ENCODE data around the gene CLEC4M.

CLEC4M gene

GRCh38 chr19:7762719-7763293, at the start of gene CLEC4M:
Gene CLEC4M, plus strand, starts transcription at chr19:7763243. Its CDS starts 24 bp downstream, at chr19:7763267.
- in situ Hi-C loops (cut with HindIII; ENCODE audit: low sequenced_read_pairs) = no loop called here

- in situ Hi-C loops (cut with HindIII; ENCODE audit: low sequenced_read_pairs) = loop anchor here (25.0 kb wide), 1 partner anchor 147 kb away; the partner anchor contains the start of gene PRR36
Measured at GRCh38 chr19:7715671-7716070, 47.4 kb upstream of the CLEC4M start.

GRCh38 chr19:7716762-7717161, 46.3 kb upstream of the CLEC4M start:
- in situ Hi-C loops (cut with HindIII; ENCODE audit: low sequenced_read_pairs) = loop anchor here (25.0 kb wide), 1 partner anchor 146 kb away; the partner anchor contains the start of gene PRR36

GRCh38 chr19:7718668-7719067, 44.4 kb upstream of the CLEC4M start:
- in situ Hi-C loops (cut with HindIII; ENCODE audit: low sequenced_read_pairs) = loop anchor here (25.0 kb wide), 1 partner anchor 144 kb away; the partner anchor contains the start of gene PRR36

GRCh38 chr19:7720351-7720750, 42.7 kb upstream of the CLEC4M start:
- in situ Hi-C loops (cut with HindIII; ENCODE audit: low sequenced_read_pairs) = loop anchor here (25.0 kb wide), 1 partner anchor 142 kb away; the partner anchor contains the start of gene PRR36

GRCh38 chr19:7722231-7722651, 40.8 kb upstream of the CLEC4M start:
- in situ Hi-C loops (cut with HindIII; ENCODE audit: low sequenced_read_pairs) = loop anchor here (25.0 kb wide), 1 partner anchor 140 kb away; the partner anchor contains the start of gene PRR36

GRCh38 chr19:7725791-7726190, 37.3 kb upstream of the CLEC4M start:
- in situ Hi-C loops (cut with HindIII; ENCODE audit: low sequenced_read_pairs) = no loop called here

- in situ Hi-C loops (cut with HindIII; ENCODE audit: low sequenced_read_pairs) = no loop called here
Measured at GRCh38 chr19:7729211-7729610, 33.8 kb upstream of the CLEC4M start.

- in situ Hi-C loops (cut with HindIII; ENCODE audit: low sequenced_read_pairs) = no loop called here
Measured at GRCh38 chr19:7729831-7730285, 33.2 kb upstream of the CLEC4M start.

- in situ Hi-C loops (cut with HindIII; ENCODE audit: low sequenced_read_pairs) = no loop called here
Measured at GRCh38 chr19:7730286-7731217, 32.5 kb upstream of the CLEC4M start.

- in situ Hi-C loops (cut with HindIII; ENCODE audit: low sequenced_read_pairs) = no loop called here
Measured at GRCh38 chr19:7731218-7731595, 31.8 kb upstream of the CLEC4M start.

- in situ Hi-C loops (cut with HindIII; ENCODE audit: low sequenced_read_pairs) = no loop called here
Measured at GRCh38 chr19:7731615-7732014, 31.4 kb upstream of the CLEC4M start.

- in situ Hi-C loops (cut with HindIII; ENCODE audit: low sequenced_read_pairs) = no loop called here
Measured at GRCh38 chr19:7732045-7732444, 31.0 kb upstream of the CLEC4M start, which contains the start of gene CLEC4G. Gene CLEC4G, minus strand, starts transcription at chr19:7732110. Its CDS starts 8 bp downstream, at chr19:7732102.

- in situ Hi-C loops (cut with HindIII; ENCODE audit: low sequenced_read_pairs) = no loop called here
Measured at GRCh38 chr19:7733376-7733775, 29.7 kb upstream of the CLEC4M start.

GRCh38 chr19:7734220-7735203, 28.5 kb upstream of the CLEC4M start:
- in situ Hi-C loops (cut with HindIII; ENCODE audit: low sequenced_read_pairs) = no loop called here

- in situ Hi-C loops (cut with HindIII; ENCODE audit: low sequenced_read_pairs) = no loop called here
Measured at GRCh38 chr19:7736148-7736547, 26.9 kb upstream of the CLEC4M start.

GRCh38 chr19:7737215-7737614, 25.8 kb upstream of the CLEC4M start:
- in situ Hi-C loops (cut with HindIII; ENCODE audit: low sequenced_read_pairs) = no loop called here

GRCh38 chr19:7738023-7738422, 25.0 kb upstream of the CLEC4M start:
- in situ Hi-C loops (cut with HindIII; ENCODE audit: low sequenced_read_pairs) = no loop called here

GRCh38 chr19:7739211-7739755, 23.8 kb upstream of the CLEC4M start:
- in situ Hi-C loops (cut with HindIII; ENCODE audit: low sequenced_read_pairs) = no loop called here
